Endodermal cell (in vitro differentiated cells): ENCODE measurements around the gene TUBGCP6. TPM values are rescaled to one million over a fixed set of nuclear protein-coding genes. Genes with fewer than 3 reads are reported as not detected.

Experiments used
- DNase-seq: peaks from one replicate; pipeline ENCODE4 v3.0.0-alpha.2; 2017
- H3K27ac ChIP-seq: 2 replicates; pipeline ENCODE4 v1.5.1; 2013; ENCODE audit warnings: mild to moderate bottlenecking, low read depth, low read length, moderate library complexity
- H3K27me3 ChIP-seq: 2 replicates; pipeline ENCODE4 v1.6.1; 2013; ENCODE audit warnings: mild to moderate bottlenecking, low read length, moderate library complexity; ENCODE audit not compliant: insufficient read depth, control insufficient read depth, poor library complexity, severe bottlenecking
- H3K36me3 ChIP-seq: 2 replicates; pipeline ENCODE4 v1.7.0; 2013; ENCODE audit warnings: mild to moderate bottlenecking, low read length, moderate library complexity; ENCODE audit not compliant: control insufficient read depth, insufficient read depth
- H3K4me1 ChIP-seq: one replicate; pipeline ENCODE4 v1.7.0; 2013; ENCODE audit warnings: low read length; ENCODE audit not compliant: control insufficient read depth, insufficient read depth
- H3K4me3 ChIP-seq: 2 replicates; pipeline ENCODE4 v1.5.1; 2013; ENCODE audit warnings: mild to moderate bottlenecking, low read length, moderate library complexity
- H3K9ac ChIP-seq: 2 replicates; pipeline ENCODE4 v1.6.1; 2013; ENCODE audit warnings: mild to moderate bottlenecking, low read length, moderate library complexity; ENCODE audit not compliant: poor library complexity, severe bottlenecking; ENCODE audit errors: extremely low read depth
- H3K9me3 ChIP-seq: 2 replicates; pipeline ENCODE4 v1.6.1; 2013; ENCODE audit warnings: mild to moderate bottlenecking, low read length, moderate library complexity; ENCODE audit not compliant: control insufficient read depth
- H3K27ac Mint-ChIP-seq: 2 replicates; pipeline ENCODE4 v1.8.0; 2020; ENCODE audit warnings: mixed read lengths
- H3K27me3 Mint-ChIP-seq: 2 replicates; pipeline ENCODE4 v1.8.0; 2021; ENCODE audit warnings: mild to moderate bottlenecking, mixed read lengths; ENCODE audit not compliant: insufficient read depth
- H3K36me3 Mint-ChIP-seq: 2 replicates; pipeline ENCODE4 v1.8.0; 2020; ENCODE audit warnings: low read depth, mixed read lengths
- H3K4me1 Mint-ChIP-seq: 2 replicates; pipeline ENCODE4 v1.8.0; 2020; ENCODE audit warnings: mixed read lengths
- H3K4me3 Mint-ChIP-seq: 2 replicates; pipeline ENCODE4 v1.8.0; 2020; ENCODE audit warnings: mild to moderate bottlenecking, moderate library complexity, mixed read lengths
- H3K9me3 Mint-ChIP-seq: 2 replicates; pipeline ENCODE4 v1.8.0; 2020; ENCODE audit warnings: mild to moderate bottlenecking, mixed read lengths
- WGBS, 2 experiments: methylation state at CpG; one replicate each; pipeline versions ENCODE4 v1.1.5 to v1.1.7; 2013; ENCODE audit warnings: missing lambda C conversion rate in 2 of 2, mixed read lengths in 1 of 2; ENCODE audit not compliant: insufficient coverage in 1 of 2, insufficient read length in 1 of 2; 5-methylcytosine and 5-hydroxymethylcytosine counted together
- total RNA-seq, 2 donors: library from RNA; stranded (reverse); fragmentation: NEBNext Ultra II Directional in 1 of 2; extraction: Animal tissue kit (Norgen Biotek cat#: 25700) in 1 of 2; gene quantifications; 2 replicates in 1 of 2; 3 replicates in 1 of 2; pipeline ENCODE4 v1.2.1, GENCODE V29; 2021
- TF ChIP-seq, protein P1 (sequence below): fragments of 200-600 bp; sonication (generic); conservative IDR thresholded peaks from 2 replicates; pipeline ENCODE4 v1.5.0; 2021; ENCODE audit warnings: antibody characterized with exemption, mild to moderate bottlenecking

The TUBGCP6 gene
- total RNA-seq, 2 donors from 2014 or later = 43.7 to 46.0 TPM

DNA sequence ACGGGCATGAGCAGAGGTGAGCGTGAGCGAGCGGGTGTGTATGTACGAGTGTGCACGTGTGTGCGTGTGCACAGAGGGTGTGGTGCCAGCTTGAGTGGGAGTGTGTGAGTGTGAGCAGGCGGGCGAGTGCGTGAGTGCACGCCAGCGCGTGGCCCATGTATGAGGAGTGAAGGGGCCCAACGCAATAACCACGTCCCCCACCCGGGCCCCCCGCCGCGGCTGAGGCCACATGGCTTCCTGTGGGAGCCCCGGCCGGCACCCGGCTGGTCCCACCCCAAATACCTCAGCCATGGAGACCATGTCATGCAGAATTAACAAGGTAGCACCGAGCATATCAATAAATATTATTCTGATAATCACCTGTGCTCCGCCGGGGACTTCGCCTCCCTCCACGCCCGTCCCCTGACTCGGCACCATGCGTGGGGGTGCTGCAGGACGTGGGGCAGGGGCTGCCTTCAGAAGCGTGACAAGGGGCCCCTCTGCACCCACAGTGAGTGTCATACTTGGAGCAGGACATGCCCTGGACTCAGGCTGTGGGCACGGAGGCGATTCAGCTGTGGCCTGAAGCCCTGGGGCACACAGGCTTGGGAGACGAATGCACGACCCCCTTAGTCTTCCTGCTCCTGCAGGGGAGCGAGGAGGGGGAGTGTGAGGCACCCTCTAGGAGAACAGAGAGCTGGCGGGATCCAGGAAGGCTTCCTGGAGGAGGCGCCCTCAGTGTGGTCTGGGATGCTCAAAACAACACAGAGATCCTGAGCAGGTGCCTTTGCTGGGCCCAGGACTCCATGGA is 64.7 kb downstream of the TUBGCP6 start:
- Mint-ChIP-seq H3K4me3 (no peak overlapping the region), H3K4me1 (no peaks in the 10 kb centered on the region), H3K36me3 (peaks cover 11% of the 10 kb centered on the region), H3K27ac (no peak overlapping the region), H3K27me3 (peaks cover 3% of the 10 kb centered on the region), H3K9me3 (no peaks in the 10 kb centered on the region)
- H3K36me3 ChIP-seq = no peaks in the 10 kb centered on the region
- no peaks in the 10 kb centered on the region for H3K27me3 ChIP-seq
- H3K27ac ChIP-seq = no peak overlapping the region
- H3K4me1 ChIP-seq = no peaks in the 10 kb centered on the region
- H3K4me3 ChIP-seq = no peak overlapping the region
- 93% methylated on average over 33 to 39 of the region's 39 CpGs for WGBS, 2 experiments
- H3K9me3 ChIP-seq = no peaks in the 10 kb centered on the region
- TF ChIP-seq, protein P1, sequence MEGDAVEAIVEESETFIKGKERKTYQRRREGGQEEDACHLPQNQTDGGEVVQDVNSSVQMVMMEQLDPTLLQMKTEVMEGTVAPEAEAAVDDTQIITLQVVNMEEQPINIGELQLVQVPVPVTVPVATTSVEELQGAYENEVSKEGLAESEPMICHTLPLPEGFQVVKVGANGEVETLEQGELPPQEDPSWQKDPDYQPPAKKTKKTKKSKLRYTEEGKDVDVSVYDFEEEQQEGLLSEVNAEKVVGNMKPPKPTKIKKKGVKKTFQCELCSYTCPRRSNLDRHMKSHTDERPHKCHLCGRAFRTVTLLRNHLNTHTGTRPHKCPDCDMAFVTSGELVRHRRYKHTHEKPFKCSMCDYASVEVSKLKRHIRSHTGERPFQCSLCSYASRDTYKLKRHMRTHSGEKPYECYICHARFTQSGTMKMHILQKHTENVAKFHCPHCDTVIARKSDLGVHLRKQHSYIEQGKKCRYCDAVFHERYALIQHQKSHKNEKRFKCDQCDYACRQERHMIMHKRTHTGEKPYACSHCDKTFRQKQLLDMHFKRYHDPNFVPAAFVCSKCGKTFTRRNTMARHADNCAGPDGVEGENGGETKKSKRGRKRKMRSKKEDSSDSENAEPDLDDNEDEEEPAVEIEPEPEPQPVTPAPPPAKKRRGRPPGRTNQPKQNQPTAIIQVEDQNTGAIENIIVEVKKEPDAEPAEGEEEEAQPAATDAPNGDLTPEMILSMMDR = no peak
- H3K9ac ChIP-seq = no peak overlapping the region
- DNase-seq = no peak

DNA sequence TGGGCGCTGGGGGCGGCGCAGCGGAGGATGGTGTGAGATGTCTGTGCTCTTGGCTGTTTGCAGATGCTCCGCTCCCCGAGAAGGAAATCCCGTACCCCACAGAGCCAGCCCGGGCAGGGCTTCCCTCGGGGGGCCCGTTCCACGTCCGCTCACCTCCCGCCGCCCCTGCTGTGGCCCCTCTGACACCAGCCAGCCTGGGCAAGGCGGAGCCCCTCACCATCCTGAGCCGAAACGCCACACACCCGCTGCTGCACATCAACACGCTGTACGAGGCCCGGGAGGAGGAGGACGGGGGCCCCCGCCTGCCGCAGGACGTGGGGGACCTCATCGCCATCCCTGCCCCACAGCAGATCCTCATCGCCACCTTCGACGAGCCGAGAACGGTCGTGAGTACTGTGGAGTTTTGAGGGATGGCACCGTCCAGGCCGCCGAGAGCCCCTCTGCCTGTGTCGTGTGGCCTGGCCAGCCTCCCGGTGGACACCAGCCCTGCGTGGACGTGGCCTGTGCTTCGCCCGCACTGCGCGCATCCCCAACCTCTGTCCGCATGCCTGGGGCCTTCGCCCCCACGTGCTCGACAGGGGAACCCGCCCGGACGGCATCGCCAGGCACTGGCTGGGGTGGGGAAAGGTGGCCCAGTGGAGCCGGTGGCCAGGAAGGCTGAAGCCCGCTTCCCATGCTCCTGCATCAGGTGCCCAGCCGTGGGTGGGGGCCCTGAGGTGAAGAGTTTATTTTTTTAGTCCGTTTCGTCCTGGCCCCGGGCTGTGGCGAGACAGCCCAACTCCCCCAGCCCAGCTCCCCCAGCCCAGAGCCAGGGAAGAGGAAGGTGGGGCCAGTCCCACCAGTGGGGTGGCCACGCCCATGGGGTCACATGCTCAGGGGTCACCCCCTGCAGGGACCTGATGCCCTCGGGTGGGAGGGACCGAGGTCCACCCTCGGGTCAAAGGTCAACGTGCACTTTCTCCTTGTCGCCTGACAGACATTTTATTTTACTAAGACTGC is 65.7 kb downstream of the TUBGCP6 start:
- no peaks in the 10 kb centered on the region for H3K4me1 Mint-ChIP-seq
- H3K4me1 ChIP-seq = no peaks in the 10 kb centered on the region
- H3K9ac ChIP-seq = no peak overlapping the region
- peaks cover 11% of the 10 kb centered on the region for H3K36me3 Mint-ChIP-seq
- no peaks in the 10 kb centered on the region for H3K27me3 Mint-ChIP-seq
- no peak overlapping the region for H3K27ac ChIP-seq
- H3K9me3 Mint-ChIP-seq = no peaks in the 10 kb centered on the region
- H3K27ac Mint-ChIP-seq = no peak overlapping the region
- no peaks in the 10 kb centered on the region for H3K9me3 ChIP-seq
- H3K27me3 ChIP-seq = no peaks in the 10 kb centered on the region
- no peak overlapping the region for H3K4me3 ChIP-seq
- WGBS, 2 experiments = 92% methylated on average over 48 to 64 of the region's 64 CpGs
- no peaks in the 10 kb centered on the region for H3K36me3 ChIP-seq
- TF ChIP-seq, protein P1 = no peak
- no peak overlapping the region for H3K4me3 Mint-ChIP-seq
- no peak for DNase-seq

DNA sequence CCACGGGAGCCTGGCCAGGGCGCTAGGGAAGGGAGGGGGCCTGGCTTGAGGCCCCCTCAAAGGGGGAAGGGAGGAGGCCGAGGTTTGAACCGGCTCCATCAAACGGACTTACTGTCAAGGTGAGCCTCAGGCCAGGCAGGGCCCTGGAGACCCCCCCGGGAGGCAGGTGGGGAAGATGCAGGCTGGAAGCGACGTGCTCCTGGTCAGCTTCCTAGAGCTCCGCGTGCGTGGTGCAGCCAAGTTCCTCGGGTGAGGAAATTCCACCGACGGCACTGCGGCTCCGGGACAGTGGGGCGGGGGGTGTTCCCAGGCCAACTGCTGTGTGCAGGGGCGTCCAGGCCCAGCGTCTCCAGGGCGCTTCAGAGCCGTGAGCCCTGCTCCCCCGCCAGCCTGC is 66.4 kb downstream of the TUBGCP6 start:
- H3K9me3 Mint-ChIP-seq = no peaks in the 10 kb centered on the region
- H3K27me3 Mint-ChIP-seq = no peaks in the 10 kb centered on the region
- H3K4me3 ChIP-seq = no peak overlapping the region
- H3K4me3 Mint-ChIP-seq = no peak overlapping the region
- H3K27me3 ChIP-seq = no peaks in the 10 kb centered on the region
- no peaks in the 10 kb centered on the region for H3K36me3 ChIP-seq
- peaks cover 11% of the 10 kb centered on the region for H3K36me3 Mint-ChIP-seq
- no peaks in the 10 kb centered on the region for H3K4me1 Mint-ChIP-seq
- WGBS, 2 experiments = 92 to 94% methylated on average over 15 to 22 of the region's 22 CpGs
- TF ChIP-seq, protein P1 = no peak
- H3K9me3 ChIP-seq = no peaks in the 10 kb centered on the region
- DNase-seq = no peak
- no peaks in the 10 kb centered on the region for H3K4me1 ChIP-seq
- H3K27ac ChIP-seq = no peak overlapping the region
- H3K9ac ChIP-seq = no peak overlapping the region
- no peak overlapping the region for H3K27ac Mint-ChIP-seq
